Stimulated activated naive CD4-positive, alpha-beta T cell (primary cell): ENCODE data around the gene WFIKKN2.
"Not testable (repeated sequence)": the region's sequence is repeated elsewhere in the genome, so short reads cannot be mapped to it uniquely, and the experiment has no call there.

Experiments used
- DNase-seq, 6 experiments: peaks; one replicate each; lab custom pipeline; 2025; lab: John Stamatoyannopoulos, UW

The WFIKKN2 gene, protein sequence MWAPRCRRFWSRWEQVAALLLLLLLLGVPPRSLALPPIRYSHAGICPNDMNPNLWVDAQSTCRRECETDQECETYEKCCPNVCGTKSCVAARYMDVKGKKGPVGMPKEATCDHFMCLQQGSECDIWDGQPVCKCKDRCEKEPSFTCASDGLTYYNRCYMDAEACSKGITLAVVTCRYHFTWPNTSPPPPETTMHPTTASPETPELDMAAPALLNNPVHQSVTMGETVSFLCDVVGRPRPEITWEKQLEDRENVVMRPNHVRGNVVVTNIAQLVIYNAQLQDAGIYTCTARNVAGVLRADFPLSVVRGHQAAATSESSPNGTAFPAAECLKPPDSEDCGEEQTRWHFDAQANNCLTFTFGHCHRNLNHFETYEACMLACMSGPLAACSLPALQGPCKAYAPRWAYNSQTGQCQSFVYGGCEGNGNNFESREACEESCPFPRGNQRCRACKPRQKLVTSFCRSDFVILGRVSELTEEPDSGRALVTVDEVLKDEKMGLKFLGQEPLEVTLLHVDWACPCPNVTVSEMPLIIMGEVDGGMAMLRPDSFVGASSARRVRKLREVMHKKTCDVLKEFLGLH

DNA sequence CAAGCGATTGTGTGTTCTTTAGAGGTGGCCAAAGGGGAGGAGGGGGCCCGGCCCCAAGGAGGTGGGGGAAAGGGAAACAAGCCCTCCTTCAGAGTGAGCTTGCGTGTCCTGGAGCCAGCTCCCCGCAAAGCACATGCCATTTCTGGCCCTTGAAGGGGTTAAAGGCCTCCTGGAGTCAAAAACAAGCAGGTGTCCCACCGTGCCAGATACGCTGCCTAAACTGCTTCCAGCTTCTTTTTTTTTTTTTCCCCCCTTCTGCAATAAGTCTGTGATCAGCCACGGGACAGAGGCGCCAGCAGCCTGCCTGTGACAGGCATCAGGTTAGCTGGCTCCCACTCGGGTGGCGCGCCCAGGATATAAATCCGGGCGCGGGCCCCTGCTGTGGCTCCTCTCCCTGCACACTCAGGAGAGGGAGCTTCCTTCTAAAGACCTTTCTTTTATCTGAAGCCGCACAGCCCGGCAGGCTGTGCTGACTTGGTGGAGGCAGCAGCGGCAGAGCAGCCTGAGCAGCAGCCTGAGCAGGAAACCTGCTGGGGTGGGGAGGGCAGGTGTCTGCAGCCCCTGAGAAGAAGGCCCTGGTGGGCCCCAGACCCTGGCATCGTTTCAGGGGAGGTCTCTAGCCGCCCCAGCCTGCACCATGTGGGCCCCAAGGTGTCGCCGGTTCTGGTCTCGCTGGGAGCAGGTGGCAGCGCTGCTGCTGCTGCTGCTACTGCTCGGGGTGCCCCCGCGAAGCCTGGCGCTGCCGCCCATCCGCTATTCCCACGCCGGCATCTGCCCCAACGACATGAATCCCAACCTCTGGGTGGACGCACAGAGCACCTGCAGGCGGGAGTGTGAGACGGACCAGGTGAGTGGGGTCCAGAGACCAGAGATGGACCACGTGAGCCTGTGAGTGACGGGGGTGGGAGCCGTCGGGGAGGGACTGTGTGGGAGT, at the start of gene WFIKKN2:
Gene WFIKKN2, plus strand, starts transcription at position 286 of the 934 bp plus-strand sequence. Its CDS starts 352 bp downstream, at position 638.
- no peak for DNase-seq

DNA sequence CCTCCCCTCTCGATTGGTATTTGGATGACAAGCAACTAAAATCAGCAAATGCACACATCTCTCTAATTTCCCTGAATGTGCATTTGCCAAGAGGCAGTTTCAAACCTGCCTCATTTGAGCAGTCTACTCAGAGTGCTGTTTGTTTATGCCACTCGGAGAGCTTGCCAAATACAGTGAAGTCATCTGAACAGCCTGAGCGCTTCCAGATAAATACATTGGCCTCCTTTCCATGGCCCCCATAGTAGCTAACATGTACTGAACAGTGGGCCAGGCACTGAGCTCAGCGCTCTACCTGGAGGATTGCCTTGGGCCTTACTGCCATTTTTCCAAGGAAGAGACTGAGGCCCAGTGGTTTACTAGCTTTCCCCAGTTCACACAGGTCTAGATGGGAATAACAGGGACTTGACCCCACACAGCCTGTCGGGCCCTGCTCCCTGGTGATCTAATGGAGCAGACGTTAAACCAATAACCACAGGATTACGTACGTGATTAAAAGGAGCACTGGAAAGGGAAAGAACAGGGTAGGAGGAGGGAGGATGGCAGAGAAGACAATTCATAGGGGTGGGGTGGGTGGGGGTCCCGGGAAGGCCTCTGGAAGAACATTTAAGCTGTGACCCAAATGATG, 49.3 kb upstream of the WFIKKN2 start:
- DNase-seq, result no peak

DNA sequence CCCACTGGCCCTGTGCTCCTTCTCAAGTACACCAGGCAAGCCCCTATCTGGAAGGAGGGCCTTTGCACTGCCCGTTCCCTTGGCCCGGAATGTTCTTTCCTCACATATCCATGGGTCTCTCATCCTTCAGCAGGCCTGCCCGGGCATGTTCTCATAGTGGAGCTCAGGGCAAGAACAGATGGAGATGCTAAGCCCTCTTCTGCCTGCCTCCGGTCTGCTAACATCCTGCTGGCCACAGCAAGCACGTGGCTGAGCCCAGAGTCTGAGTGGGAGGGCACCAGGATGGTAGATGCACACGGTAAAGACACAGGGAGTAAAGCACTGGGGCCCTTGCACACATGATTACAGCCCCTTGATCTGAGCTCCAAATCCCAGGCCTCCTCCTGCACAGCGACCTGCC, 48.3 kb upstream of the WFIKKN2 start:
- no peak for DNase-seq

DNA sequence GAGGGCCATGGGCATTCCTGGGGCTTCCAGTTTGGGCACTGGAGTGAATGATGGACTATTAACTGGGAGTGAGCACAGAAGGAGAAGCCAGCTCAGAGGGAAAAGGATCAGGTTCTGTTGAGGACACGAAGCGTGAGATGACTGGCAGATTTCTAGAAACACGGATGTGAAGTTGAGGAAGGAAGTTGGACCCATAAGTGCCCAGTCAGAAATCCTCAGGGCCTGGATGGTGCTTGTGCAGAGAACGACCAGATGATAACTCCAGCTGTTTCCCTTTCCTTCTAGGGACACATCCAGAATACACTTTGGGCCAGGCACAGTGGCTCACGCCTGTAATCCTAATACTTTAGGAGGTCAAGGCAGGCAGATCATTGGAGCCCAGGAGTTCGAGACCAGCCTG, 44.8 kb upstream of the WFIKKN2 start:
- no peak for DNase-seq

DNA sequence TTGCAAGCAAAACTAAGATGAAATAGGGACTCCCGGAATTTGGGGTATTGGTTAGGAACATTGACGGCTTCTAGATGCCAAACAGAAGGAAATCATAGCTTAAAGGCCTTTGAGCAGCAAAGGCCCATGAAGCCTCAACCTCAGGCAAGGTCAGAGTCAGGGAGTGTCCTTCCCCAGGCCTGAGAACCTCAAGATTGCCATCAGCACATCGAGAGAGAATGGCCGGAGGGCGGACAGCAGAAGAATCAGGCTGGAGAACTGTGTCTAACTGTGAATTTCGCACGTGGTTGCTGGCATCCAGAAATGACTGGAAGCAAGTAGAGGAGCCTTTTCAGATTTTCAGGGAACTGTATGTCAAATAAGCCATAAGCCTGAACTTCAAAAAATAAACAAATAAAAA, 43.3 kb upstream of the WFIKKN2 start:
- DNase-seq, result no peak

DNA sequence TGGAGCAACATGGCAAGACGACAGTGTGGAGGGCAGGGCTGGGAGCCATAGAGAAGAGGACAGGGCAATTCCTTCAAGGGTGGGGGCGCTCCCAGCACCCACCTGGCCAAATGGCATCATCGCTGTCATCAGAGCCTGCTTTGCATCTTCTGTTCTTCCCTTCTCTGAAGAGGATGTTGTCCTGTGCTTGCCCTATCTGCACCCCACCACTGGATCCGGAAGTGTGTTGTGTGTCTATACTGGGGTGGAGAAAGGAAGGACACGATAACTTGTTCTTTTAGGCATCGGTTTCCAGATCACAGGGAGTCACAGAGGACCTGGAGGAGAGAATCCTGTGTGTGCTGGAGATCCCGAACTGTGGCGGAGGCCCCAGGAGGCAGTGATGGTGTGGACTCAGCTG, 42.4 kb upstream of the WFIKKN2 start:
- DNase-seq, result no peak

DNA sequence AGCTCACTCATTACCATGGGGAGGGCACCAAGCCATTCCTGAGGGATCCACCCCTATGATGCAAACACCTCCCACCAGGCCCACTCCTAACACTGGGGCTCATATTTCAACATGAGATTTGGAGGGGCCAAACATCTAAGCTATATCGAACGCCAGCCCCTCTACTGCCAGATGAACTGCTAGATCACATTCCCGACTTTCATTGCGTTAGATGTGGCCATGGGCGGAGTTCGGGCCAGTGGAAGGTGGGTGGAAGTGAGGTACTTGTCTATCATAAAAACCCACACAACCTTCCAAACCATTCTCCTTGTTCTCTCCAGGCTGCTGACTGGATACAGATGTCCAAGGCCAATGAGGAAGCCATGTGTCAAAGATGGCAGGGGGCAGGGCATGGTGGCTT, 41.0 kb upstream of the WFIKKN2 start:
- DNase-seq, result no peak

DNA sequence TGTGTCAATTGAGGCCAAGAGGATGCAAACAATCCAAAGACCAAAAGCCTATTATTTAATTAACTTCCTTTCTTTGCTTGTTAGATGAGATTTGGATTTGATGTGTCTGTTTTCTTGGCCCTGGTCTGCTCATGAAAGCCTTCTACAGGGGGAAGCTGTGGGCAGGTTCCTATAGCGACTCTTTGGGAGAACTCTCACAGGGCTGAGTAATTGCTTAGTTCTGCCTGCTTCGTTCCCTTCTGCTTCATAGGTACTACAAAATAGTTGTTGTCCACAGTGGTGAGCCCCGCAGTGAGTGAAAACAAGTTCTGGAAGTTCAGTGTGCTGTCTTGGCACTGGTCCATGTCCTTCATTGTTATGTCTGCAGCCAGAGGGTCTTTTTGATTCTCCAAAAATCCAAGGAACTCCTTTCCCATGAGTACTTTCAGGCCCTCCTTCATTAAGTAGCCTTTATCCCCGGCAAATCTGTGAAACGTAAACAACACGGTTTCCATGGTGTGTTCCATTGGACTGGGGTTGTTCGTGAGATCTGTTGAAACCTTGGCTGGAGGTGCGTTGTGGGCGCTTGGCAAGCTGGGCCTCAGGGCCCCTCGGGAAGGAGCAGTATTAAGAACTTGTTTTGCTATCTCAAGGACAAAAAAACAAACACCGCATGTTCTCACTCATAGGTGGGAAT, 38.1 kb upstream of the WFIKKN2 start:
- DNase-seq, result no peak

DNA sequence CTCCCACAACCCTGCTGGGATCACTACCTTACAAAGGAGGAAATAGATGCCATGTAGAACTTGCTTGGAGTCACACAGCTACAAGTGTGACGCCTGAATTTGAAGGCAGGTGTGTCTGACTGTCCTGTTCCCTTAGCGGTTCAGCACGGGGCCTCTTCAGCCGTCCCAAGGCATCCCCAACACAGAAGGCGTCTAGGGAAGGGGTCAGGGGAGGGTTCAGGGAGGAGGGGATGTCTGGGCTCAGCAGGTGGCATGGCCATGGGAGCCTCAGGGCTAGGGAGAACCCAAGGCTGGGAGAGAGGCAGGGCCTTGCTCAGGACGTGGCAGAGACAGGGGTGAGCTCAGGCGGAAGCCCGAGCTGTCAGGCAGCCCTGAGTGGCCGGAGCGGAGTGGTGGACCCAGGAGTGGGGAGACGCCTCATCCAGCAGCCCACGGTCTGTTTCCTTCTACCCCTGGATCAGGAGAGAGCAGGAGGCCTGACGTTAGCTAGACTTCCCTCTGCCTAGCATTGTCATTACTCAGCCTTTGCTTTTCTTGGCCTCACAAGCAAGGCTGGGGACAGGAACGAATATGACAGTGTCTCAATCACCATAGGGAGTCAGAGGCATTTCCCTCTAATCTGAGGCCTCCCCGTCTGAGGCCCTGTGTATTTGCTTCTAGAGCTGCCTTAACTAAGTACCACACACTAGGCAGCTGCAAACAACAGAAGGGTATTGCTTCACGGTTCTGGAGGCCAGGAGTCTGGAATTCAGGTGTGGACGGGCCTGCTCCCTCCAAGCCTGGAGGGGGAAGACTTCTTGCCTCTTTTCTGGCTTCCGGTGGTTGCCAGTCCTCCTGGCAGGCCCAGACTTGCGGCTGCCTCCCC, 36.7 kb upstream of the WFIKKN2 start:
- DNase-seq, result no peak

DNA sequence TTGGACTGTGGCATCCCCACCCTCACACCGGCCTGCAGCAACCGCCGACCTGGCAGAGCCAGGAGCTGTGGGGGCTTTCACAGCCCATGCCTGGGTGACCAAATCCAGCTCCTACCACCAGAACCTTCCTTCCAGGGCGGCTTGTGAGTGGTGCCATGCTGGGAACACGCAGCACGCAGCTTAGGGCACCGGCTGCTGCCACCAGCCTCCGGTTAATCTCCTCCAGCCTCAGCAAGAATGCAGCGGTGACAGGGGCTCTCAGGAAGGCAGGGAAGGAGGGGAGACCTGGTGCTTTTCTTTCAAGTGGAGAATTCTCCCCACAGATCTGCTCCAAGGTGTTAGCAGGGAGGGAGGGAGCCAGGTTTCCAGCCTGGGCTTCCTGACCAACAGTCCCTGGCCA, 35.8 kb upstream of the WFIKKN2 start:
- no peak for DNase-seq

DNA sequence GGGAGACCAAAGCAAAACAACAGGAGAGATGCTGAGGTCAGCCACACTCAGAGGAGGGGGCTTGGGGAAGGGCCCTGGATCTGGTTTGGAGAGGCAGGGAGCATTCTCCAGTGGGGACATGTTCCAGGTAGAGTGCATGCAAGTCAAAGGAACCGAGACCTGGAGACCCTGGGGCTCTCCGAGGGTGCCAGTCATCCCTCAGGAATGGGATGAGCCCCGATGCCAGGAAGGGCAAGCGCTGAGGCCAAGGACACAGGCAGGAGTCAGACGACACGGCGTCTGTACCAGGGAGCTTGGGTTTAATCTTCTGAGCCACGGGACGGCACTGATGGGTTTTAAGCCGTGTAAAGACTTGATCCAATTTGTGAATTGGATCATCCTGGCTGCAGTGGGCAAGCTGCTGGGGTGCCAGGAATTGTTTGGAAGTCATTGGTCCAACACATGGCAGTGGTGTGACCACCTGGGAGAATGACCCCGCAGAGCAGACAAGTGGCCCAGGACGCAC, 35.1 kb upstream of the WFIKKN2 start:
- no peak for DNase-seq

DNA sequence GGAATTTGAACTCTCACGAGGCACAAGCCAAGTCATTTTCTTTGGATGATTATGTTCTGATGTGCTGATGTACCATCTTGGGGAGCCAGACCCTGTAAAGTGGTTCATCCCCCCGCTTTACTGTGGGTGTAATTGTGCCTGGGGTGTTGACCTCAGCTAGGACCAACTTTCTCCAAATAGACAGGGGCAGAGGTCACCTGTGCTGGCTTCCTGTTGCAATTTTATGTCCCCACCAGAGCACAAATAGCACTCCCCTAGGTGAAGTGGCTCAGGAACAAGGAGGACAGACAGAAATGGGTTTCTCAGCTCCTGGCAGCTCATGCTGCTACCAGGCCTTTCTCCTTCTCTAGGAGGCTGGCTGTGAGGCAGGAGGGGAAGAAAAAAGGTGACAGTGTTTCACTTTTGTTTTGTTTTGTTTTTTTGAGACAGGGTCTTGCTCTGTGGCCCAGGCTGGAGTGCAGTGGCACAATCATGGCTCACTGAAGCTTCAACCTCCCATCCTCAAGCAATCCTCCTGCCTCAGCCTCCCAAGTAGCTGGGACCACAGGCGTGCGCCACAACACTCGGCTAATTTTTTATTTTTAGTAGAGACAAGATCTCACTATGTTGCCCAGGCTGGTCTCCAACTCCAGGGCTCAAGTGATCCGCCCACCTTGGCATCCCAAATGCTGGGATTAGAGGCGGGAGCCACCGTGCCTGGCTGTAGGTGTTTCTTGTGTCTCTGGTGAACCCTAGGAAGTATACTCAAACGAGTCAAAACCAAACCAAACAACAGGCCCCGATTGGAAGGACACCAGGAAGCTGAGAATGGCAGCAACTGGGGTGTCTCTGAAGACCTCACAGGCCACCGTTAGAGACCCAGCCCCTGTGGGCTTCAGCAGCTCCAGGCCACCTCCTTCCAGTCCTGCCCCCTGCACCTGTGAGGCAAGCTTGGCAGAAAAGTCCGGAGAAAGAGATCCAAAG, 32.5 kb upstream of the WFIKKN2 start:
- no peak for DNase-seq

DNA sequence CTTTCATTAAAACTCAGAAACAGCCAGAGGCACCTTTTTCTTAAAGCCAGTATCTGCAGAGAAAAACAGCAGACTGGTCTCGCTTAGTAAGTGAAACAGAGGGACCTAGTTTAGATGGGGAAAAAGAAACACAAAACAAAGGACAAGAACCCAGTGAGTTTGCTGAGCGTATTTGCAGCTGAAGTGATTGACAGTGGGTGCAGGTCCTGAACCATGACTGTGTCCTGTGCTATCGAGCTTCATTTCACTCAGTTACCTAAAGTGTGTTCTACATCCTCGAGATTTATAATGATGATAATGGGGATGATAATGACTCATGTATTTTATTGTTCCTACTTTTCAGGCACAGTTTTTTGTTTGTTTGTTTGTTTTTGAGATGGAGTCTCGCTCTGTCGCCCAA, 31.7 kb upstream of the WFIKKN2 start:
- no peak for DNase-seq

DNA sequence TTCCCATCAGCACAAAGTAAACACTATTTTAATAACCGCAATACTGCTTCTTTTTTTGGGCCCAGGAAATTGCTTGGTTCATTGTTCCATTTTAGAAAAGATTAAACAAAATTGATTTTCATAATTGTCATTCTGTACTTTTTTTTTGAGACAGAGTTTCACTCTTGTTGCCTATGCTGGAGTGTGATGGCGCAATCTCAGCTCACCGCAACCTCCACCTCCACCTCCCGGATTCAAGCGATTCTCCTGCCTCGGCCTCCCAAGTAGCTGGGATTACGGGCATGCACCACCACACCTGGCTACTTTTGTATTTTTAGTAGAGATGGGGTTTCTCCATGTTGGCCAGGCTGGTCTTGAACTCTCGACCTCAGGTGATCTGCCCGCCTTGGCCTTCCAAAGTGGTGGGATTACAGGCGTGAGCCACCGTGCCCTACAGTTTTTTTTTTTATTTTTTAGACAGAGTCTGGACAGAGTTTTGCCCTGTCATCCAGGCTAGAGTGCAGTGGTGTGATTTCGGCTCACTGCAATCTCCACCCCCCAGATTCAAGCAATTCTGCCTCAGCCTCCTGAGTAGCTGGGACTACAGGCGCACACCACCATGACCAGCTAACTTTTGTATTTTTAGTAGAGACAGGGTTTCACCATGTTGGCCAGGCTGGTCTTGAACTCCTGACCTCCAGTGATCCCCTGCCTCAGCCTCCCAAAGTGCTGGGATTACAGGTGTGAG, 30.5 kb upstream of the WFIKKN2 start:
- DNase-seq, result not testable (repeated sequence)

DNA sequence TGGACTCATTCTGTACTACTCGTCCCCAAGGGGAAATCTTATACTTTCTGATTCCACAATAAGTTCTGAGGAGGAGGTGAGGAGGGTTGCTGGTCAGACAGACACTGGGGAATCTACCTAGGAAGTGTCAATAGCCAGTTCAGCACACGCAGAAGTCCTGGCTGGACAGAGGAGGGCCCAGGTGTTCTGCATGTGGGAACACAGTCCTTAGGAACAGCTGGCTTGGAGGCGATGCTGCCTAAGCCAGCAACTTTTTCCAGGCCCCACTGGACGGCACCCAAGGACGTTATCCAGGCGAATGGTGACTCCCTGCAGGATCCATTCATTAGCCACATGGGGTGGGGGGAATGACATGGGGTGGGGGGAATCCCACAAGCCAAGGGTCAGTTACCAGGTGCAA, 29.9 kb upstream of the WFIKKN2 start:
- DNase-seq, result no peak

DNA sequence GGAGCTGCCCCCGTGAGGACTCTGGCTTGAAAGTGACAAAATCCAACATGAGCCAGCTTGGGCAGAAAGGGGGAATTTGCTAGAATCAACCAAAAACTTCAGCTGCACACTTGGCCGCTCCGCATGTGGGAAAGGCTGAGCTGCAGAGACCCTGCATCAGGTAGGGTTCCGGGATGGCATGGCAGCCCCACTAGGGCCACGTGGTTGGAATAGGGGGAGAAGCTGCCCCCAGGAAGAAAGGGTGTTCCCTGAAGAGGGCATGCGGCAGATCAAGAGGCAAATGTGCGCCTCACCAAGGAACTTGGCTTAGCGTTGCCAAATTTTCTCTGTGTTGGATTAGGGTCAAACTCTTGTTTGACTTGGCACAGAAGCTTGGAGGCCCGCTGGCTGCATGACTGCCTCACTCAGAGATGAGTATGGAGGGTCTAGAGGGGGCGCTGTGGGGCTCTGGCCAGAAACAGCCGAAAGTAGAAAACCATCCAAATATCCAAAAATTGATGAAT, 29.2 kb upstream of the WFIKKN2 start:
- DNase-seq, result no peak

DNA sequence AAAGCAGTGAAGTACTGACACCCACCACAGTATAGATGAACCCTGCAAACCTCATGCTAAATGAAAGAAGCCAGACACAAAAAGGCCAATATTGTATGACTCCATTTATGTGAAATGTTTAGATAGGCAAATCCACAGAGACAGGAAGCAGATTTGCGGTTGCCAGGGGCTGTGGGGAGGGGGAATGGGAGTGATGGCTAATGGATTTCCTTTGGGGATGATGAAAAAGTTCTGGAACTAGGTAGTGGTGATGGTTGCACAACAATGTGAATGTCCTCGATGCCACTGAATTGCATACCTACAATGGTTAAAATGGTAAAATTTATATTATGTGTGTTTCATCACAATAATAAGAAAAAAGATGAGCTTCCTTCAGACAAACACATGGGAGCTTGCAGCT, 28.4 kb upstream of the WFIKKN2 start:
- DNase-seq, result no peak

DNA sequence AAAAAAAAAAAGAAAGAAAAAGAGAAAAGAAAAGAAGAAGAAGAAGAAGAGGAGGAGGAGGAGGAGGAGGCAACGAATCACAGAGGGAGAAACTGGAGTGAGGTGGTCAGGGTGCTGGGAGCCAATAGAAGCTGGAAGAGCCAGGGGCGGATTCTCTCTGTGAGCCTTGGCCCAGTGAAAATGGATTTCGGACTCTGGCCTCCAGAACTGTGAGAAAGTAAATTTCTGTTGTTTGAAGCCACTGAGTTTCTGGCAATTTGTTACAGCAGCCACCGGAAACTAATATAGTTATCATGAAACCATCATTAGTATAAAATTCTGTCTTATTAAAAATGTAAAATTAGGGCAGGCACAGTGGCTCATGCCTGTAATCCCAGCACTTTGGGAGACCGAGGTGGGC, 27.7 kb upstream of the WFIKKN2 start:
- DNase-seq, result no peak
